ENCODE data around the gene KHDRBS2. TPM values are rescaled to one million over a fixed set of nuclear protein-coding genes. Genes with fewer than 3 reads are reported as not detected.
A peak's percentile ranks its signal among the peaks of the same experiment; 100 is the strongest.

The KHDRBS2 gene
- total RNA-seq, 1 donor, result not detected

GRCh38 chr6:61886608-61887259 lies 399.3 kb downstream of the KHDRBS2 start:
- no peak overlapping the region for H3K4me2 ChIP-seq (ENCODE audit: insufficient read depth, low read length)
- H3K79me2 ChIP-seq (ENCODE audit: insufficient read depth, low read length), result no peaks in the 10 kb centered on the region
- no peak overlapping the region for H3K4me3 ChIP-seq (ENCODE audit: insufficient read depth, low read length)
- no peaks in the 10 kb centered on the region for H3K27me3 ChIP-seq (ENCODE audit: insufficient read depth, low read length)
- H3K9me3 ChIP-seq (ENCODE audit: low read depth, low read length), result no peaks in the 10 kb centered on the region
- DNase-seq (ENCODE audit: insufficient read length, low spot score, missing footprints), result no peak
- no peaks in the 10 kb centered on the region for H3K36me3 ChIP-seq (ENCODE audit: insufficient read depth, low read length)
- TF ChIP-seq CTCF (IDR thresholded peaks at IDR 0.05; ENCODE audit: extremely low read depth, low read depth, low read length), result no peak
- no peak overlapping the region for H3K27ac ChIP-seq (ENCODE audit: low read depth, low read length)
- no peaks in the 10 kb centered on the region for H3K4me1 ChIP-seq (ENCODE audit: insufficient read depth, low read length)
- H2AFZ ChIP-seq (ENCODE audit: low read length), result no peak overlapping the region
- no peaks in the 10 kb centered on the region for H4K20me1 ChIP-seq (ENCODE audit: insufficient read depth, low read length)

DNA sequence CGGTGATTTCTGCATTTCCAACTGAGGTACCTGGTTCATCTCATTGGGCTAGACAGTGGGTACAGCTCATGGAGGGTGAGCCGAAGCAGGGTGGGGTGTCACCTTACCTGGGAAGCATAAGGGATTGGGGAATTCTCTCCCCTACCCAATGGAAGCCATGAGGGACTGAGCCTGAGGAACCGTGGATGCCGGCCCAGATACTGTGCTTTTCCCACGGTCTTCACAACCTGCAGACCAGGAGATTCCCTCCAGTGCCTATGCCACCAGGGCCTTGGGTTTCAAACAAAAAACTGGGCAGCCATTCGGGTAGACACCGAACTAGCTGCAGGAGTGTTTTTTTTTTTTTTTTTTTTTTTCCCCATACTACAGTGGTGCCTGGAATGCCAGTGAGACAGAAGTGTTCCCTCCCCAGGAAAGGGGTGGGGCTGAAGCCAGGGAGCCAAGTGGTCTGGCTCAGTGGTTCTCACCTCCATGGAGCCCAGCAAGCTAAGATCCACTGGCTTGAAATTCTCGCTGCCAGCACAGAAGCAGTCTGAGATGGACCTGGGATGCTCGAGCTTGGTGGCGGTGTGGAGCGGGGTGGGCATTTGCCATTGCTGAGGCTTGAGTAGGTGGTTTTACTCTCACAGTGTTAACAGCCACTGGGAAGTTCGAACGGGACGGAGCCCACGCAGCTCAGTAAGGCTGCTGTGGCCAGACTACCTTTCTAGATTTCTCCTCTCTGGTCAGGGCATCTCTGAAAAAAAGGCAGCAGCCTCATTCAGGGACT lies 416.2 kb downstream of the KHDRBS2 start:
- TF ChIP-seq CTCF (IDR thresholded peaks at IDR 0.05; ENCODE audit: extremely low read depth, low read depth, low read length), result no peak
- no peak overlapping the region for H3K4me2 ChIP-seq (ENCODE audit: insufficient read depth, low read length)

GRCh38 chr6:61868507-61869080 lies 417.4 kb downstream of the KHDRBS2 start:
- Histone ChIP-seq H3K27me3 (ENCODE audit: insufficient read depth, low read length) (no peaks in the 10 kb centered on the region), H3K9me3 (ENCODE audit: low read depth, low read length) (no peaks in the 10 kb centered on the region), H3K36me3 (ENCODE audit: insufficient read depth, low read length) (no peaks in the 10 kb centered on the region), H2AFZ (ENCODE audit: low read length) (no peak overlapping the region), H4K20me1 (ENCODE audit: insufficient read depth, low read length) (no peaks in the 10 kb centered on the region), H3K4me1 (ENCODE audit: insufficient read depth, low read length) (no peaks in the 10 kb centered on the region), H3K79me2 (ENCODE audit: insufficient read depth, low read length) (no peaks in the 10 kb centered on the region), H3K4me3 (ENCODE audit: insufficient read depth, low read length) (no peak overlapping the region), H3K27ac (ENCODE audit: low read depth, low read length) (no peak overlapping the region), H3K4me2 (ENCODE audit: insufficient read depth, low read length) (no peak overlapping the region)
- peak; percentile 3 for DNase-seq (ENCODE audit: insufficient read length, low spot score, missing footprints)
- TF ChIP-seq CTCF (IDR thresholded peaks at IDR 0.05; ENCODE audit: extremely low read depth, low read depth, low read length), result no peak

More for the DNA sequence above, 416.2 kb downstream of the KHDRBS2 start:
- no peak overlapping the region for H3K27ac ChIP-seq (ENCODE audit: low read depth, low read length)
- H3K4me3 ChIP-seq (ENCODE audit: insufficient read depth, low read length), result no peak overlapping the region
- H3K36me3 ChIP-seq (ENCODE audit: insufficient read depth, low read length), result no peaks in the 10 kb centered on the region
- no peaks in the 10 kb centered on the region for H3K9me3 ChIP-seq (ENCODE audit: low read depth, low read length)
- no peaks in the 10 kb centered on the region for H3K4me1 ChIP-seq (ENCODE audit: insufficient read depth, low read length)
- no peaks in the 10 kb centered on the region for H3K27me3 ChIP-seq (ENCODE audit: insufficient read depth, low read length)
- DNase-seq (ENCODE audit: insufficient read length, low spot score, missing footprints), result no peak
- no peaks in the 10 kb centered on the region for H4K20me1 ChIP-seq (ENCODE audit: insufficient read depth, low read length)
- no peak overlapping the region for H2AFZ ChIP-seq (ENCODE audit: low read length)
- no peaks in the 10 kb centered on the region for H3K79me2 ChIP-seq (ENCODE audit: insufficient read depth, low read length)

DNA sequence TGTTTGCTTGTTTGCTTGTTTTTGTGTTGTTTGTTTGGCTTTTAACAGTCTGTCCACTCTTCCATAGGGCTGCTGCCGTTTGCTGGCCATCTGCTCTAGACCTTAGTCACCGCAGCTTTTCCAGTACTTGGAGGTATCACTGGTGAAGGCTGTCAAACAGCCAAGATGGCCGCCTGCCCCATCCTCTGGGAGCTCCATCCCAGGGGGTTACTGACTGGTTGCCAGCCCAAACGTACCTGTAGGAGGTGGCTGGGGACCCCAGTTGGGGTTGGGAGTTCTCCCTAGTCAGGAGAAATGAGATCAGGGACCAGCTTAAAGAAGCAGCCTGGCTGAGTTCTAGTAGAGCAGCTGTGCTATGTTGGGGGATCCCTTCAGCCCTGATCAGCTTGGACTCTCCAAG lies 418.4 kb downstream of the KHDRBS2 start:
- no peaks in the 10 kb centered on the region for H3K36me3 ChIP-seq (ENCODE audit: insufficient read depth, low read length)
- H3K79me2 ChIP-seq (ENCODE audit: insufficient read depth, low read length), result no peaks in the 10 kb centered on the region
- H2AFZ ChIP-seq (ENCODE audit: low read length), result no peak overlapping the region
- H3K9me3 ChIP-seq (ENCODE audit: low read depth, low read length), result no peaks in the 10 kb centered on the region
- no peak for TF ChIP-seq CTCF (IDR thresholded peaks at IDR 0.05; ENCODE audit: extremely low read depth, low read depth, low read length)
- DNase-seq (ENCODE audit: insufficient read length, low spot score, missing footprints), result no peak
- H4K20me1 ChIP-seq (ENCODE audit: insufficient read depth, low read length), result no peaks in the 10 kb centered on the region
- no peak overlapping the region for H3K4me3 ChIP-seq (ENCODE audit: insufficient read depth, low read length)
- H3K27me3 ChIP-seq (ENCODE audit: insufficient read depth, low read length), result no peaks in the 10 kb centered on the region
- no peak overlapping the region for H3K27ac ChIP-seq (ENCODE audit: low read depth, low read length)
- no peaks in the 10 kb centered on the region for H3K4me1 ChIP-seq (ENCODE audit: insufficient read depth, low read length)
- no peak overlapping the region for H3K4me2 ChIP-seq (ENCODE audit: insufficient read depth, low read length)
